ENCODE measurements around the gene MAST2.

The MAST2 gene

DNA sequence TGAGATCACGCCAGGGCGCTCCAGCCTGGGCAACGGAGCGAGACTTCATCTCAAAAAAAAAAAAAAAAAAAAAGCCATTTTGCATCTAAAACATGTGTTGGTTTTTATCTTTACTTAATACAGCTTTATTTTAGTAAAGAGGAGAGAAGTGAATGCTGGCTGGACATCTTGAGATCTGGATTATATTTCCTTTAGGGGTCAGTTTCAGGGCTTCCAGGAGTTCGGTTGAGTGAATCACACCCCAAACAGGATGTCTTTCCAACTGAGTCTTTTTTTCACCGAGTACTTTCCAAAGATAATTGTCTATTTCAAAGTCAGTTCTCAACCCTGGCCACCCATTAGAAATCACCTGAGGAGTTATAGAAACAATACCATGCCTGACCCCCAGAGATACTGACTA is 36.4 kb upstream of the MAST2 start:
- H4K91ac ChIP-seq (ENCODE audit: low read depth, low read length, poor library complexity): no peak overlapping the region
- H3K4me3 ChIP-seq (ENCODE audit: low read length in 2 of 2): no peak overlapping the region
- no peak overlapping the region for H2AK5ac ChIP-seq (ENCODE audit: low read depth, low read length)
- H3K79me1 ChIP-seq (ENCODE audit: low read depth, low read length): no peaks in the 10 kb centered on the region
- no peak overlapping the region for H3K4me2 ChIP-seq (ENCODE audit: insufficient read depth, low read length, poor library complexity, severe bottlenecking)
- no peaks in the 10 kb centered on the region for H3K9me3 ChIP-seq (replicated peaks in 1 of 2; ENCODE audit: control insufficient read depth in 2 of 2, insufficient read depth in 1 of 2, low read depth in 1 of 2, low read length in 2 of 2)
- H3K4ac ChIP-seq (ENCODE audit: low read length): no peak overlapping the region
- no peak overlapping the region for H3K27ac ChIP-seq (replicated peaks; ENCODE audit: low read length)
- no peak overlapping the region for H3K9ac ChIP-seq (ENCODE audit: low read depth, low read length, poor library complexity)
- H2BK5ac ChIP-seq (ENCODE audit: low read length): no peak overlapping the region
- DNase-seq (ENCODE audit: low spot score): no peak
- H2BK15ac ChIP-seq (ENCODE audit: low read length): no peak overlapping the region
- H2AFZ ChIP-seq (ENCODE audit: low read length): no peak overlapping the region
- no CpG with 5 or more reads among the region's 6 CpGs for WGBS, 2 donors (ENCODE audit: extremely low coverage in 2 of 2, insufficient read length in 2 of 2, insufficient replicate concordance in 1 of 2)
- no peak overlapping the region for H3K14ac ChIP-seq (ENCODE audit: low read length)
- H3K4me1 ChIP-seq (ENCODE audit: control insufficient read depth in 2 of 2, insufficient read depth in 1 of 2, low read depth in 1 of 2, low read length in 2 of 2): no peaks in the 10 kb centered on the region
- no peak overlapping the region for H2BK12ac ChIP-seq (ENCODE audit: low read length)
- no peak overlapping the region for H3K23ac ChIP-seq (ENCODE audit: low read depth, low read length, poor library complexity)
- H3K27me3 ChIP-seq (ENCODE audit: control insufficient read depth in 3 of 3, insufficient read depth in 3 of 3, low read depth in 1 of 3, low read length in 3 of 3): no peaks in the 10 kb centered on the region
- no peaks in the 10 kb centered on the region for H3K36me3 ChIP-seq (replicated peaks in 1 of 2; ENCODE audit: control insufficient read depth in 2 of 2, insufficient read depth in 2 of 2, low read length in 2 of 2)
- no peak overlapping the region for H3K18ac ChIP-seq (ENCODE audit: low read length)
- H4K8ac ChIP-seq (ENCODE audit: low read depth, low read length): no peak overlapping the region
- no peak overlapping the region for H2BK120ac ChIP-seq (ENCODE audit: low read depth, low read length)

- H4K91ac ChIP-seq (ENCODE audit: low read depth, low read length, poor library complexity): no peak overlapping the region
- H3K27me3 ChIP-seq (ENCODE audit: control insufficient read depth in 3 of 3, insufficient read depth in 3 of 3, low read depth in 1 of 3, low read length in 3 of 3): peaks cover 0 to 3% (median 0%) of the 10 kb centered on the region in 3 experiments
- no peaks in the 10 kb centered on the region for H3K36me3 ChIP-seq (replicated peaks in 1 of 2; ENCODE audit: control insufficient read depth in 2 of 2, insufficient read depth in 2 of 2, low read length in 2 of 2)
- no peak overlapping the region for H3K9ac ChIP-seq (ENCODE audit: low read depth, low read length, poor library complexity)
- no peak overlapping the region for H2BK12ac ChIP-seq (ENCODE audit: low read length)
- no peak overlapping the region for H4K8ac ChIP-seq (ENCODE audit: low read depth, low read length)
- H3K4ac ChIP-seq (ENCODE audit: low read length): no peak overlapping the region
- peak overlapping the region; percentile 32 for H2AFZ ChIP-seq (ENCODE audit: low read length)
- no peak overlapping the region for H2AK5ac ChIP-seq (ENCODE audit: low read depth, low read length)
- H3K14ac ChIP-seq (ENCODE audit: low read length): no peak overlapping the region
- no peak overlapping the region for H3K4me2 ChIP-seq (ENCODE audit: insufficient read depth, low read length, poor library complexity, severe bottlenecking)
- no peak overlapping the region for H3K4me3 ChIP-seq (ENCODE audit: low read length in 2 of 2)
- no peak overlapping the region for H2BK15ac ChIP-seq (ENCODE audit: low read length)
- no peak overlapping the region for H3K18ac ChIP-seq (ENCODE audit: low read length)
- H2BK120ac ChIP-seq (ENCODE audit: low read depth, low read length): no peak overlapping the region
- H3K79me1 ChIP-seq (ENCODE audit: low read depth, low read length): no peaks in the 10 kb centered on the region
- no peak overlapping the region for H3K27ac ChIP-seq (replicated peaks; ENCODE audit: low read length)
- no peaks in the 10 kb centered on the region for H3K4me1 ChIP-seq (ENCODE audit: control insufficient read depth in 2 of 2, insufficient read depth in 1 of 2, low read depth in 1 of 2, low read length in 2 of 2)
- WGBS, 2 donors (ENCODE audit: extremely low coverage in 2 of 2, insufficient read length in 2 of 2, insufficient replicate concordance in 1 of 2): no CpG with 5 or more reads among the region's 4 CpGs
- no peak overlapping the region for H2BK5ac ChIP-seq (ENCODE audit: low read length)
- no peak overlapping the region for H3K23ac ChIP-seq (ENCODE audit: low read depth, low read length, poor library complexity)
- H3K9me3 ChIP-seq (replicated peaks in 1 of 2; ENCODE audit: control insufficient read depth in 2 of 2, insufficient read depth in 1 of 2, low read depth in 1 of 2, low read length in 2 of 2): no peaks in the 10 kb centered on the region
- DNase-seq (ENCODE audit: low spot score): no peak
Observed at GRCh38 chr1:45769261-45769932, 34.0 kb upstream of the MAST2 start.

DNA sequence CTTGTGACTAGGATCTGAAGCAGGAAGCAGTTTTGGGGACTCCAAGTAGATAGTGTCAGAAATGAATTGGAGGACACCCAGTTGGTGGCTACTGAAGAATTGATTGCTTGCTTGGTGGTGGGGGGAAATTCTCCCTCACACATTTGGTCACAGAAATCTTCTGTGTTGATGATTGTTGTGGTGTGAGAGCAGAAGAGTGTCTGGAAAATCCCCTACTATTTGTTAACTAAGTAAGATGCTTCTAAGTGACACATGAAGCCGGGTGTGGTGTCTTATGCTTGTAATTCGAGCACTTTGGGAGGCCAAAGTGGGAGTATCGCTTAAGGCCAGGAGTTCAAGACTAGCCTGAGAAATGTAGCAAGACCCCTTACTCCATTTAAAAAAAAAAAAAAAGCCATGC is 30.4 kb upstream of the MAST2 start:
- no peak overlapping the region for H4K8ac ChIP-seq (ENCODE audit: low read depth, low read length)
- no peak overlapping the region for H3K18ac ChIP-seq (ENCODE audit: low read length)
- no peak overlapping the region for H2AK5ac ChIP-seq (ENCODE audit: low read depth, low read length)
- H4K91ac ChIP-seq (ENCODE audit: low read depth, low read length, poor library complexity): no peak overlapping the region
- H3K9ac ChIP-seq (ENCODE audit: low read depth, low read length, poor library complexity): no peak overlapping the region
- no peaks in the 10 kb centered on the region for H3K79me1 ChIP-seq (ENCODE audit: low read depth, low read length)
- no peak overlapping the region for H2BK120ac ChIP-seq (ENCODE audit: low read depth, low read length)
- no peak overlapping the region for H3K14ac ChIP-seq (ENCODE audit: low read length)
- H3K23ac ChIP-seq (ENCODE audit: low read depth, low read length, poor library complexity): no peak overlapping the region
- H3K4me3 ChIP-seq (ENCODE audit: low read length in 2 of 2): no peak overlapping the region
- no peak overlapping the region for H3K4ac ChIP-seq (ENCODE audit: low read length)
- no peak for DNase-seq (ENCODE audit: low spot score)
- H2BK5ac ChIP-seq (ENCODE audit: low read length): no peak overlapping the region
- no peaks in the 10 kb centered on the region for H3K9me3 ChIP-seq (replicated peaks in 1 of 2; ENCODE audit: control insufficient read depth in 2 of 2, insufficient read depth in 1 of 2, low read depth in 1 of 2, low read length in 2 of 2)
- no peaks in the 10 kb centered on the region for H3K36me3 ChIP-seq (replicated peaks in 1 of 2; ENCODE audit: control insufficient read depth in 2 of 2, insufficient read depth in 2 of 2, low read length in 2 of 2)
- H2AFZ ChIP-seq (ENCODE audit: low read length): no peak overlapping the region
- H3K27ac ChIP-seq (replicated peaks; ENCODE audit: low read length): no peak overlapping the region
- no peaks in the 10 kb centered on the region for H3K4me1 ChIP-seq (ENCODE audit: control insufficient read depth in 2 of 2, insufficient read depth in 1 of 2, low read depth in 1 of 2, low read length in 2 of 2)
- no peak overlapping the region for H2BK15ac ChIP-seq (ENCODE audit: low read length)
- no CpG with 5 or more reads among the region's 3 CpGs for WGBS, 2 donors (ENCODE audit: extremely low coverage in 2 of 2, insufficient read length in 2 of 2, insufficient replicate concordance in 1 of 2)
- peaks cover 0 to 3% (median 0%) of the 10 kb centered on the region in 3 experiments for H3K27me3 ChIP-seq (ENCODE audit: control insufficient read depth in 3 of 3, insufficient read depth in 3 of 3, low read depth in 1 of 3, low read length in 3 of 3)
- no peak overlapping the region for H3K4me2 ChIP-seq (ENCODE audit: insufficient read depth, low read length, poor library complexity, severe bottlenecking)
- H2BK12ac ChIP-seq (ENCODE audit: low read length): no peak overlapping the region

DNA sequence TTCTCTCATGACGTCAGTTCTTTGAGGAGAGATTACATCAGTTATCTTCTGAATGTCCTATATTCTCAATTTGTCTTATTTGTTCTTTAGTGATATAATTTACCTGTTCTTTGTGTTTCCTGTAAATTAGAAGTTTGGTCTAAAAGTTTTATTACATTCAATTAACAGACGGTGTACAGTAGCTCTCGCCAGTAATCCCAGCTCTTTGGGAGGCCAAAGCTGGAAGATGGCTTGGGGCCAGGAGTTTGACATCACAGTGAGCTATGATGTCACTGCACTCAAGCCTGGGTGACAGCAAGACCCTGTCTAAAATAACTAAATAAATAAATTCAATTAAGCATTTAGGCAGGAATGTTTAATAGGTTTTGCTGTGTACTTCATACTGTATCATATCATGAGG is 27.6 kb upstream of the MAST2 start:
- Histone ChIP-seq H3K18ac (ENCODE audit: low read length) (no peak overlapping the region), H2BK15ac (ENCODE audit: low read length) (no peak overlapping the region), H2AFZ (ENCODE audit: low read length) (no peak overlapping the region), H2BK12ac (ENCODE audit: low read length) (no peak overlapping the region), H3K27ac (replicated peaks; ENCODE audit: low read length) (no peak overlapping the region), H2BK5ac (ENCODE audit: low read length) (no peak overlapping the region), H3K79me1 (ENCODE audit: low read depth, low read length) (no peaks in the 10 kb centered on the region), H2BK120ac (ENCODE audit: low read depth, low read length) (no peak overlapping the region), H3K4me3 (ENCODE audit: low read length in 2 of 2) (no peak overlapping the region), H4K8ac (ENCODE audit: low read depth, low read length) (no peak overlapping the region), H2AK5ac (ENCODE audit: low read depth, low read length) (no peak overlapping the region), H3K36me3 (replicated peaks in 1 of 2; ENCODE audit: control insufficient read depth in 2 of 2, insufficient read depth in 2 of 2, low read length in 2 of 2) (no peaks in the 10 kb centered on the region), H3K9ac (ENCODE audit: low read depth, low read length, poor library complexity) (no peak overlapping the region), H4K91ac (ENCODE audit: low read depth, low read length, poor library complexity) (no peak overlapping the region), H3K4me2 (ENCODE audit: insufficient read depth, low read length, poor library complexity, severe bottlenecking) (no peak overlapping the region), H3K4me1 (ENCODE audit: control insufficient read depth in 2 of 2, insufficient read depth in 1 of 2, low read depth in 1 of 2, low read length in 2 of 2) (no peaks in the 10 kb centered on the region), H3K27me3 (ENCODE audit: control insufficient read depth in 3 of 3, insufficient read depth in 3 of 3, low read depth in 1 of 3, low read length in 3 of 3) (peaks cover 0 to 3% (median 0%) of the 10 kb centered on the region in 3 experiments), H3K23ac (ENCODE audit: low read depth, low read length, poor library complexity) (no peak overlapping the region), H3K9me3 (replicated peaks in 1 of 2; ENCODE audit: control insufficient read depth in 2 of 2, insufficient read depth in 1 of 2, low read depth in 1 of 2, low read length in 2 of 2) (no peaks in the 10 kb centered on the region), H3K14ac (ENCODE audit: low read length) (no peak overlapping the region), H3K4ac (ENCODE audit: low read length) (no peak overlapping the region)
- no CpG with 5 or more reads among the region's 3 CpGs for WGBS, 2 donors (ENCODE audit: extremely low coverage in 2 of 2, insufficient read length in 2 of 2, insufficient replicate concordance in 1 of 2)
- DNase-seq (ENCODE audit: low spot score): no peak
